Astrocyte (in vitro differentiated cells and primary cell): Measurements from ENCODE around the gene ANO2.

Source experiments
- CTCF ChIP-seq: IDR thresholded peaks from 2 replicates; pipeline ENCODE4 v1.5.1; 2011; ENCODE audit warnings: low read depth, mild to moderate bottlenecking, inconsistent platforms, low read length, moderate library complexity; ENCODE audit not compliant: insufficient read depth
- EZH2 ChIP-seq: IDR thresholded peaks from 2 replicates; pipeline ENCODE4 v1.6.1; 2012; ENCODE audit warnings: mild to moderate bottlenecking, low read length, inconsistent platforms; ENCODE audit not compliant: insufficient read depth

GRCh38 chr12:5520037-5520436, 425.0 kb downstream of the ANO2 start:
- no peak for TF ChIP-seq EZH2
- no peak for TF ChIP-seq CTCF
